Transverse colon (tissue), 4 donors: ENCODE data around the gene UNC5A. TPM values are rescaled to one million over a fixed set of nuclear protein-coding genes. Genes with fewer than 3 reads are reported as not detected.

Experiments used
- DNase-seq: peaks from one replicate; pipeline ENCODE4 v3.0.0-alpha.2; 2019
- H3K27ac ChIP-seq, 4 donors: fragments of 200-600 bp; sonication (generic); 2 replicates each; pipeline ENCODE4 v1.5.1; 2016 to 2018; ENCODE audit warnings: inconsistent platforms in 4 of 4
- H3K27me3 ChIP-seq: fragments of 200-600 bp; sonication (generic); 2 replicates; pipeline ENCODE4 v1.5.1; 2017; ENCODE audit warnings: inconsistent platforms
- H3K36me3 ChIP-seq, 4 donors: fragments of 200-600 bp; sonication (generic); 2 replicates each; pipeline ENCODE4 v1.5.1; 2017 to 2019; ENCODE audit warnings: inconsistent platforms in 4 of 4
- H3K4me1 ChIP-seq, 4 donors: fragments of 200-600 bp; sonication (generic); 2 replicates each; pipeline ENCODE4 v1.5.1; 2017 to 2020; ENCODE audit warnings: inconsistent platforms in 4 of 4
- H3K4me3 ChIP-seq, 4 donors: fragments of 200-600 bp; sonication (generic); 1 replicate in 1 of 4; 2 replicates in 3 of 4; pipeline versions ENCODE4 v1.5.1 to v1.6.1; 2017 to 2019; ENCODE audit warnings: inconsistent platforms in 4 of 4
- H3K9me3 ChIP-seq, 2 donors: fragments of 200-600 bp; sonication (generic); 2 replicates each; pipeline ENCODE4 v1.5.1; 2017 to 2019; ENCODE audit warnings: inconsistent platforms in 2 of 2
- CTCF ChIP-seq, 5 experiments: fragments of 200-600 bp in 3 of 5; fragments of 450-650 bp in 2 of 5; sonication (generic) in 3 of 5; IDR thresholded peaks; 1 replicate in 2 of 5; 2 replicates in 3 of 5; pipeline ENCODE4 v1.5.1; 2016 to 2017; ENCODE audit warnings: antibody characterized with exemption in 5 of 5, inconsistent platforms in 3 of 5, mild to moderate bottlenecking in 2 of 5, moderate library complexity in 1 of 5
- EP300 ChIP-seq: sonication (generic); formaldehyde crosslinking; IDR thresholded peaks from one replicate; pipeline ENCODE4 v1.6.1; 2017; ENCODE audit warnings: antibody characterized with exemption, low read depth
- POLR2A ChIP-seq: fragments of 450-650 bp; IDR thresholded peaks from one replicate; pipeline ENCODE4 v1.6.1; 2016; ENCODE audit warnings: antibody characterized with exemption, mild to moderate bottlenecking, moderate library complexity
- POLR2AphosphoS5 ChIP-seq, 3 donors: sonication (generic); formaldehyde crosslinking; IDR thresholded peaks; one replicate each; pipeline ENCODE4 v1.6.1; 2016; ENCODE audit warnings: antibody characterized with exemption in 3 of 3
- WGBS, 2 donors: methylation state at CpG; one replicate each; pipeline ENCODE4 v1.1.5; 2018; ENCODE audit warnings: low coverage in 1 of 2; 5-methylcytosine and 5-hydroxymethylcytosine counted together
- in situ Hi-C, 4 donors: fragments of 200-750 bp; cut with MboI; loops; one replicate each; pipeline versions ENCODE4 v1.15.0 to v1.15.1; 2017; ENCODE audit warnings: low sequenced_read_pairs in 3 of 4, low pct_ligation_motif_present in 1 of 4, low pct_unique_long_range_greater_than_20kb in 1 of 4
- intact Hi-C: fragments of 100-400 bp; cut with DNase I; formaldehyde crosslinking; loops from one replicate; pipeline ENCODE4 v1.15.1; 2023; ENCODE audit warnings: low total_unique reads
- total RNA-seq, 4 donors: library from RNA; depleted of rRNA; stranded (reverse); fragments of >200 nt; gene quantifications; one replicate each; pipeline ENCODE4 v1.1.0, GENCODE V29; 2016

The UNC5A gene
- total RNA-seq, 4 donors from 2014 or later = 0.32 TPM; not detected in 3

- no peaks in the 10 kb centered on the region for H3K36me3 ChIP-seq
- intact Hi-C loops = no loop called here
- 88% methylated on average over 9 of the region's 9 CpGs; no CpG with 5 or more reads in 1 of the 2 donors for WGBS, 2 donors
- DNase-seq = no peak
- H3K4me1 ChIP-seq = no peaks in the 10 kb centered on the region
- peaks cover 37% of the 10 kb centered on the region for H3K27me3 ChIP-seq
- H3K27ac ChIP-seq = no peak overlapping the region
- H3K4me3 ChIP-seq = no peak overlapping the region
- H3K9me3 ChIP-seq = no peaks in the 10 kb centered on the region
- TF ChIP-seq CTCF (IDR thresholded peaks at IDR 0.05) (no peak), EP300 (no peak), POLR2A (no peak), POLR2AphosphoS5 (IDR thresholded peaks at IDR 0.05) (no peak)
- in situ Hi-C loops = no loop called here
These were observed 30.8 kb upstream of the UNC5A start for GRCh38 chr5:176779537-176779936.

GRCh38 chr5:176780176-176781053, 29.9 kb upstream of the UNC5A start:
- Histone ChIP-seq H3K4me1 (no peaks in the 10 kb centered on the region), H3K9me3 (no peaks in the 10 kb centered on the region), H3K4me3 (no peak overlapping the region), H3K27me3 (peaks cover 38% of the 10 kb centered on the region), H3K27ac (no peak overlapping the region), H3K36me3 (no peaks in the 10 kb centered on the region)
- TF ChIP-seq POLR2A (no peak), POLR2AphosphoS5 (IDR thresholded peaks at IDR 0.05) (no peak), CTCF (IDR thresholded peaks at IDR 0.05) (no peak), EP300 (no peak)
- intact Hi-C loops (no loop called here), in situ Hi-C loops (no loop called here)
- 46% methylated on average over 14 of the region's 14 CpGs; no CpG with 5 or more reads in 1 of the 2 donors for WGBS, 2 donors
- DNase-seq = no peak

- intact Hi-C loops = no loop called here
- H3K27ac ChIP-seq = no peak overlapping the region
- H3K9me3 ChIP-seq = no peaks in the 10 kb centered on the region
- 24 to 25% methylated on average over 10 to 14 of the region's 14 CpGs for WGBS, 2 donors
- in situ Hi-C loops = no loop called here
- no peak overlapping the region for H3K4me3 ChIP-seq
- H3K27me3 ChIP-seq = peaks cover 41% of the 10 kb centered on the region
- no peaks in the 10 kb centered on the region for H3K4me1 ChIP-seq
- DNase-seq = no peak
- H3K36me3 ChIP-seq = no peaks in the 10 kb centered on the region
- TF ChIP-seq CTCF (IDR thresholded peaks at IDR 0.05) = no peak
- TF ChIP-seq POLR2AphosphoS5 (IDR thresholded peaks at IDR 0.05) = no peak
- no peak for TF ChIP-seq EP300
- no peak for TF ChIP-seq POLR2A
These were observed 29.3 kb upstream of the UNC5A start for GRCh38 chr5:176781054-176781375.

GRCh38 chr5:176781638-176782570, 28.5 kb upstream of the UNC5A start:
- DNase-seq = no peak
- 52 to 77% methylated on average over 6 to 17 of the region's 17 CpGs for WGBS, 2 donors
- Histone ChIP-seq H3K9me3 (no peaks in the 10 kb centered on the region), H3K27me3 (peaks cover 38% of the 10 kb centered on the region), H3K4me3 (no peak overlapping the region), H3K27ac (no peak overlapping the region), H3K4me1 (no peaks in the 10 kb centered on the region), H3K36me3 (no peaks in the 10 kb centered on the region)
- in situ Hi-C loops = no loop called here
- intact Hi-C loops = no loop called here
- no peak for TF ChIP-seq POLR2A
- TF ChIP-seq POLR2AphosphoS5 (IDR thresholded peaks at IDR 0.05) = no peak
- TF ChIP-seq CTCF (IDR thresholded peaks at IDR 0.05) = no peak
- no peak for TF ChIP-seq EP300
